PFSK-1 (cell line): ENCODE data around the gene THBD.

Experiments used
- FOXP2 ChIP-seq: optimal IDR thresholded peaks from 2 replicates; pipeline ENCODE3; 2011; ENCODE audit warnings: borderline replicate concordance, control low read depth, inconsistent platforms; ENCODE audit not compliant: insufficient read depth; ENCODE audit errors: extremely low read length, extremely low read depth
- POLR2AphosphoS5 ChIP-seq: IDR thresholded peaks from 2 replicates; pipeline ENCODE4 v1.6.1; 2012; ENCODE audit warnings: low read depth, mild to moderate bottlenecking, control low read depth, low read length, moderate library complexity
- SIN3A ChIP-seq: IDR thresholded peaks from 2 replicates; pipeline ENCODE4 v1.6.1; 2012; ENCODE audit warnings: mild to moderate bottlenecking, low read length, moderate library complexity, borderline replicate concordance; ENCODE audit not compliant: insufficient read depth
- TAF1 ChIP-seq: IDR thresholded peaks from 2 replicates; pipeline ENCODE4 v1.6.1; 2012; ENCODE audit warnings: low read length, control low read depth, borderline replicate concordance; ENCODE audit not compliant: insufficient read depth
- TF ChIP-seq, protein P1 (sequence below), 2 experiments: IDR thresholded peaks; 2 replicates each; pipeline versions ENCODE4 v1.6.1 to v1.8.0; 2011 to 2012; ENCODE audit warnings: low read depth in 2 of 2, low read length in 2 of 2, control low read depth in 1 of 2, inconsistent platforms in 1 of 2, mild to moderate bottlenecking in 1 of 2, moderate library complexity in 1 of 2; ENCODE audit not compliant: insufficient read depth in 1 of 2

GRCh38 chr20:23002276-23002675 lies 47.2 kb downstream of the THBD start:
- TF ChIP-seq TAF1 (no peak), POLR2AphosphoS5 (no peak), SIN3A (no peak), FOXP2 (no peak)
- TF ChIP-seq, protein P1, sequence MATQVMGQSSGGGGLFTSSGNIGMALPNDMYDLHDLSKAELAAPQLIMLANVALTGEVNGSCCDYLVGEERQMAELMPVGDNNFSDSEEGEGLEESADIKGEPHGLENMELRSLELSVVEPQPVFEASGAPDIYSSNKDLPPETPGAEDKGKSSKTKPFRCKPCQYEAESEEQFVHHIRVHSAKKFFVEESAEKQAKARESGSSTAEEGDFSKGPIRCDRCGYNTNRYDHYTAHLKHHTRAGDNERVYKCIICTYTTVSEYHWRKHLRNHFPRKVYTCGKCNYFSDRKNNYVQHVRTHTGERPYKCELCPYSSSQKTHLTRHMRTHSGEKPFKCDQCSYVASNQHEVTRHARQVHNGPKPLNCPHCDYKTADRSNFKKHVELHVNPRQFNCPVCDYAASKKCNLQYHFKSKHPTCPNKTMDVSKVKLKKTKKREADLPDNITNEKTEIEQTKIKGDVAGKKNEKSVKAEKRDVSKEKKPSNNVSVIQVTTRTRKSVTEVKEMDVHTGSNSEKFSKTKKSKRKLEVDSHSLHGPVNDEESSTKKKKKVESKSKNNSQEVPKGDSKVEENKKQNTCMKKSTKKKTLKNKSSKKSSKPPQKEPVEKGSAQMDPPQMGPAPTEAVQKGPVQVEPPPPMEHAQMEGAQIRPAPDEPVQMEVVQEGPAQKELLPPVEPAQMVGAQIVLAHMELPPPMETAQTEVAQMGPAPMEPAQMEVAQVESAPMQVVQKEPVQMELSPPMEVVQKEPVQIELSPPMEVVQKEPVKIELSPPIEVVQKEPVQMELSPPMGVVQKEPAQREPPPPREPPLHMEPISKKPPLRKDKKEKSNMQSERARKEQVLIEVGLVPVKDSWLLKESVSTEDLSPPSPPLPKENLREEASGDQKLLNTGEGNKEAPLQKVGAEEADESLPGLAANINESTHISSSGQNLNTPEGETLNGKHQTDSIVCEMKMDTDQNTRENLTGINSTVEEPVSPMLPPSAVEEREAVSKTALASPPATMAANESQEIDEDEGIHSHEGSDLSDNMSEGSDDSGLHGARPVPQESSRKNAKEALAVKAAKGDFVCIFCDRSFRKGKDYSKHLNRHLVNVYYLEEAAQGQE (IDR thresholded peaks at IDR 0.05; ENCODE audit: insufficient read depth in 1 of 2, low read depth in 2 of 2, low read length in 2 of 2) = no peak
